HepG2 (cell line): Measurements from ENCODE around the gene HOXC12. TPM values are rescaled to one million over a fixed set of nuclear protein-coding genes. Genes with fewer than 3 reads are reported as not detected.

Experiments used
- ARHGAP35 ChIP-seq: sonication (generic); formaldehyde crosslinking; IDR thresholded peaks from 2 replicates; pipeline ENCODE4 v1.9.0; 2022; ENCODE audit warnings: mild to moderate bottlenecking, inconsistent platforms, moderate library complexity, missing genetic modification reagents, borderline replicate concordance
- BRF2 ChIP-seq: sonication (generic); formaldehyde crosslinking; IDR thresholded peaks from 2 replicates; pipeline ENCODE4 v1.8.1; 2022; ENCODE audit warnings: mild to moderate bottlenecking, missing genetic modification reagents
- FOXM1 ChIP-seq: sonication (generic); formaldehyde crosslinking; IDR thresholded peaks from 2 replicates; pipeline ENCODE4 v1.5.0; 2020; ENCODE audit warnings: missing genetic modification reagents
- KAT8 ChIP-seq: IDR thresholded peaks from 2 replicates; pipeline ENCODE4 v1.6.1; 2016; ENCODE audit warnings: missing genetic modification reagents, missing compliant biosample characterization
- KLF11 ChIP-seq: IDR thresholded peaks from 2 replicates; pipeline ENCODE4 v1.6.1; 2016; ENCODE audit warnings: missing compliant biosample characterization
- MIER2 ChIP-seq: IDR thresholded peaks from 2 replicates; pipeline ENCODE4 v1.6.1; 2016; ENCODE audit warnings: missing biosample characterization, missing genetic modification reagents
- POLR2AphosphoS5 ChIP-seq: IDR thresholded peaks from 2 replicates; pipeline ENCODE4 v1.6.1; 2012; ENCODE audit warnings: low read depth, low read length
- RFX1 ChIP-seq: fragments of 450-650 bp; IDR thresholded peaks from 2 replicates; pipeline ENCODE4 v1.6.1; 2017
- SETDB1 ChIP-seq: sonication (generic); formaldehyde crosslinking; IDR thresholded peaks from 2 replicates; pipeline ENCODE4 v1.5.1; 2020; ENCODE audit warnings: missing genetic modification reagents, mild to moderate bottlenecking, borderline replicate concordance
- SMAD3 ChIP-seq: sonication (generic); formaldehyde crosslinking; IDR thresholded peaks from 2 replicates; pipeline ENCODE4 v1.4.0; 2020; ENCODE audit warnings: missing genetic modification reagents
- ZBTB2 ChIP-seq: sonication (generic); formaldehyde crosslinking; IDR thresholded peaks from 2 replicates; pipeline ENCODE4 v1.8.0; 2022; ENCODE audit warnings: low read depth, missing genetic modification reagents
- ZC3H13 ChIP-seq: sonication (generic); formaldehyde crosslinking; IDR thresholded peaks from 2 replicates; pipeline ENCODE4 v1.8.1; 2023; ENCODE audit warnings: mild to moderate bottlenecking, missing genetic modification reagents, moderate library complexity
- ZFY ChIP-seq: sonication (generic); formaldehyde crosslinking; IDR thresholded peaks from 2 replicates; pipeline ENCODE4 v1.4.0; 2020; ENCODE audit warnings: missing genetic modification reagents
- ZNF142 ChIP-seq: sonication (generic); formaldehyde crosslinking; IDR thresholded peaks from 2 replicates; pipeline ENCODE4 v1.4.0; 2020; ENCODE audit warnings: missing genetic modification reagents
- ZNF263 ChIP-seq: sonication (generic); formaldehyde crosslinking; IDR thresholded peaks from 2 replicates; pipeline ENCODE4 v1.4.0; 2020; ENCODE audit warnings: missing genetic modification reagents
- ZNF468 ChIP-seq: sonication (generic); formaldehyde crosslinking; IDR thresholded peaks from 2 replicates; pipeline ENCODE4 v1.8.0; 2022; ENCODE audit warnings: mild to moderate bottlenecking, moderate library complexity, missing genetic modification reagents
- ZNF501 ChIP-seq: sonication (generic); formaldehyde crosslinking; IDR thresholded peaks from 2 replicates; pipeline ENCODE4 v1.5.1; 2020; ENCODE audit warnings: mild to moderate bottlenecking, moderate library complexity, missing genetic modification reagents
- ZNF607 ChIP-seq: sonication (generic); formaldehyde crosslinking; IDR thresholded peaks from 2 replicates; pipeline ENCODE4 v1.5.1; 2020; ENCODE audit warnings: missing genetic modification reagents, mild to moderate bottlenecking, borderline replicate concordance
- polyA plus RNA-seq, 8 experiments: library from polyadenylated mRNA; depleted of rRNA in 3 of 8; stranded (reverse) in 7 of 8; unstranded in 1 of 8; fragments of >200 nt; fragmentation: Illumina TruSeq in 4 of 8; extraction: Trizol in 4 of 8; gene quantifications; 2 replicates each; pipeline versions ENCODE4 v1.2.1 to v1.2.3, GENCODE V29; 2011 to 2016; ENCODE audit warnings: low read depth in 4 of 8, missing spikeins in 1 of 8, mixed read lengths in 1 of 8; ENCODE audit not compliant: insufficient read depth in 1 of 8
- total RNA-seq, 5 experiments: library from RNA; depleted of rRNA; stranded (reverse); fragments of >200 nt; fragmentation: Illumina TruSeq; extraction: Trizol; gene quantifications; 2 replicates each; pipeline ENCODE4 v1.2.3, GENCODE V29; 2016; ENCODE audit warnings: low read depth in 1 of 5

Gene HOXC12
- total and polyA plus RNA-seq, 2 of the 13 experiments (the other 11 are each of a cell fraction or from before 2014, with no cell fraction given) = not detected

- TF ChIP-seq ZBTB2 (CRISPR knock-in tag) = 0 out of 2 replicates have a peak, but pooled peaks have one; percentile 20
- TF ChIP-seq ZNF501 = peak; percentile 35; the same call in 1 of the 2 replicates
- peak; percentile 57 for TF ChIP-seq ZFY (CRISPR knock-in tag)
- TF ChIP-seq ZNF468 = peak; percentile 72; the same call in 1 of the 2 replicates
- no peak for TF ChIP-seq SMAD3 (CRISPR knock-in tag)
- 0 out of 2 replicates have a peak, but pooled peaks have one; percentile 36 for TF ChIP-seq KAT8 (CRISPR knock-in tag)
- TF ChIP-seq MIER2 (CRISPR knock-in tag) = no peak
- TF ChIP-seq ZNF142 (CRISPR knock-in tag) = peak; percentile 25; the same call in 1 of the 2 replicates
- TF ChIP-seq KLF11 = no peak
- TF ChIP-seq FOXM1 (CRISPR knock-in tag) = no peak
- no peak for TF ChIP-seq ARHGAP35 (CRISPR knock-in tag)
- no peak for TF ChIP-seq POLR2AphosphoS5
- no peak for TF ChIP-seq ZC3H13 (CRISPR knock-in tag)
- TF ChIP-seq SETDB1 (CRISPR knock-in tag) = no peak
- TF ChIP-seq ZNF263 (CRISPR knock-in tag) = 0 out of 2 replicates have a peak, but pooled peaks have one; percentile 22
- no peak for TF ChIP-seq BRF2 (CRISPR knock-in tag)
- TF ChIP-seq ZNF607 (CRISPR knock-in tag) = 0 out of 2 replicates have a peak, but pooled peaks have one; percentile 33
- no peak for TF ChIP-seq RFX1
Observed at GRCh38 chr12:54000116-54001114, 45.7 kb downstream of the HOXC12 start, which contains the start of gene HOXC9 (continued).
